HL-60 (cell line): ENCODE measurements around the gene GSX2.

Experiments used
- DNase-seq, 2 experiments: peaks; one replicate each; pipeline ENCODE4 v3.0.0-alpha.2; 2010 to 2020; ENCODE audit warnings: low read depth in 1 of 2, low spot score in 1 of 2
- H3K27ac ChIP-seq: fragments of 250-450 bp; sonication (Bioruptor Pico); replicated peaks from 2 replicates; pipeline ENCODE4 v1.5.1; 2020; ENCODE audit warnings: mild to moderate bottlenecking, moderate library complexity
- H3K27me3 ChIP-seq: fragments of 250-450 bp; sonication (Bioruptor Pico); 2 replicates; pipeline ENCODE4 v1.5.1; 2021; ENCODE audit warnings: mild to moderate bottlenecking, moderate library complexity; ENCODE audit not compliant: insufficient read depth, poor library complexity, severe bottlenecking
- H3K4me3 ChIP-seq: replicated peaks from 2 replicates; pipeline ENCODE4 v1.5.1; 2011; ENCODE audit warnings: mild to moderate bottlenecking, control low read depth, low read length; ENCODE audit not compliant: insufficient read depth
- CTCF ChIP-seq: IDR thresholded peaks from one replicate; pipeline ENCODE4 v1.5.1; 2011; ENCODE audit warnings: low read length, control low read depth, inconsistent platforms; ENCODE audit not compliant: insufficient read depth
- GABPA ChIP-seq: IDR thresholded peaks from 2 replicates; pipeline ENCODE4 v1.6.1; 2012; ENCODE audit warnings: low read depth
- POLR2AphosphoS5 ChIP-seq: IDR thresholded peaks from 2 replicates; pipeline ENCODE4 v1.6.1; 2012; ENCODE audit warnings: low read depth
- REST ChIP-seq: IDR thresholded peaks from 2 replicates; pipeline ENCODE4 v1.6.1; 2012; ENCODE audit warnings: low read depth; ENCODE audit not compliant: insufficient replicate concordance
- SPI1 ChIP-seq: IDR thresholded peaks from 2 replicates; pipeline ENCODE4 v1.6.1; 2012; ENCODE audit warnings: low read depth, mild to moderate bottlenecking, borderline replicate concordance

Gene GSX2

GRCh38 chr4:54092405-54093323 lies 7.3 kb upstream of the GSX2 start:
- peaks cover 49% of the 10 kb centered on the region for H3K27me3 ChIP-seq

GRCh38 chr4:54093324-54094240 lies 6.4 kb upstream of the GSX2 start:
- TF ChIP-seq SPI1 (no peak), POLR2AphosphoS5 (no peak), REST (no peak)
- Histone ChIP-seq H3K27me3 (peaks cover 58% of the 10 kb centered on the region), H3K27ac (no peak overlapping the region), H3K4me3 (no peak overlapping the region)
- DNase-seq, result no peak

More at GRCh38 chr4:54092405-54093323, 7.3 kb upstream of the GSX2 start:
- H3K4me3 ChIP-seq, result peak overlapping the region; percentile 45
- no peak overlapping the region for H3K27ac ChIP-seq
- DNase-seq, result no peak
- no peak for TF ChIP-seq POLR2AphosphoS5
- TF ChIP-seq GABPA, result no peak
- no peak for TF ChIP-seq REST
- TF ChIP-seq SPI1, result no peak

GRCh38 chr4:54094451-54094850 lies 5.5 kb upstream of the GSX2 start:
- H3K4me3 ChIP-seq, result no peak overlapping the region
- H3K27me3 ChIP-seq, result peaks cover 63% of the 10 kb centered on the region
- no peak for DNase-seq
- no peak overlapping the region for H3K27ac ChIP-seq
- TF ChIP-seq REST, result no peak
- TF ChIP-seq SPI1, result no peak
- TF ChIP-seq POLR2AphosphoS5, result no peak
- no peak for TF ChIP-seq CTCF
- TF ChIP-seq GABPA, result no peak
